ENCODE data around the gene FBLN2.

FBLN2 gene

DNA sequence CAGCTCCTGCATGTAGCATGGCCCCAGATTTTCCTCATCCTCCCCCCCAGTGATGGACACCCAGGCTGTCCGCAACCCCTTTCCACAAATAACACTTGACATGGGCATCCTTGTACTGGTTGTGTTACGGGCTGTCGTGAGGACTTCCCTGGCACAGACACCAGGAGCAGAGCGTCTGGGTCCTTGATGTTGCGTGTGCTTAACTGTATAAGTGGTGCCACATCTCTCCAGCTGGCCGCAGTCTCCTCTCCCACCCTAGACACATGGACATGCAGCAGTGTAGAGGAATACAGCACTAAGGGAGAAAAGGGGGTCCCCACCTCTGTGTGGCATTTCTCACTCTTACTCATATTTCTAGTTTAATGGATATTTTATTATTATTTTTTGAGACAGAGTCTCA lies 56.6 kb downstream of the FBLN2 start:
- no peak for DNase-seq (ENCODE audit: low read depth)

DNA sequence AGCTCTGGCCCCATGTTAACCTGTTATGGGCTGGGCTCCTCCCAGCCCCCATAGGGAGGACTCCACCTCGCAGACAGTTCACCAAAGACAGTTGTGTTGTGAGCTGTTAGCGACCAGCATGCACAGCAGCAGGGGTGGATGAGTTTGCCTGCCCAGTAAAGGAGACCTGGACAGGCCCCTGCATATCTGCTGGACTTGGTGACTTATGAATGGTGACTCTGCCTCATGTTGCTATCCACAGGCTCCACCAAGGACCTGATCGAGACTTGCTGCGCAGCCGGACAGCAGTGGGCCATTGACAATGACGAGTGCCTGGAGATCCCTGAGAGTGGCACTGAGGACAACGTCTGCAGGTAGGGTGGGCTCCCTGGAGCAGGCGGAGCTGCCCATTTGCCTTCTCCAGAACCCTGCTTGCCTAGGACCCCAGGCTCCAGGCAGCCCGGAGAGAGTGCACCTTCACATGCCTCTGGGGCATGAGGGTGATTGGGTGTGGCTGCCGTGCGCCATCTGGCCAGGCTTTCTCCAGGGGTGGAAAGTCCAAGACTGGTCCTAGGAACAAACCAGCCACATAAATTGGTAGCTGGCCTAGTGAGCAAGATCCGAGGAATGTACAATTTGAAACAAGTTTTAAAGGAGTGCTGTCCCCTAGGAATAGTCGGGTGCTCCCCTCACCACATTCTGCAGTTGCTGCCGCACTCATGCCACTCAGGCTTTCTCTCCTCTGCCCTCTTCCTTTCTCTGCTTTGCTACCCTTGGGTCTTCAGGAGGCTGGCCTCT lies 59.1 kb downstream of the FBLN2 start:
- DNase-seq (ENCODE audit: low read depth), result no peak

DNA sequence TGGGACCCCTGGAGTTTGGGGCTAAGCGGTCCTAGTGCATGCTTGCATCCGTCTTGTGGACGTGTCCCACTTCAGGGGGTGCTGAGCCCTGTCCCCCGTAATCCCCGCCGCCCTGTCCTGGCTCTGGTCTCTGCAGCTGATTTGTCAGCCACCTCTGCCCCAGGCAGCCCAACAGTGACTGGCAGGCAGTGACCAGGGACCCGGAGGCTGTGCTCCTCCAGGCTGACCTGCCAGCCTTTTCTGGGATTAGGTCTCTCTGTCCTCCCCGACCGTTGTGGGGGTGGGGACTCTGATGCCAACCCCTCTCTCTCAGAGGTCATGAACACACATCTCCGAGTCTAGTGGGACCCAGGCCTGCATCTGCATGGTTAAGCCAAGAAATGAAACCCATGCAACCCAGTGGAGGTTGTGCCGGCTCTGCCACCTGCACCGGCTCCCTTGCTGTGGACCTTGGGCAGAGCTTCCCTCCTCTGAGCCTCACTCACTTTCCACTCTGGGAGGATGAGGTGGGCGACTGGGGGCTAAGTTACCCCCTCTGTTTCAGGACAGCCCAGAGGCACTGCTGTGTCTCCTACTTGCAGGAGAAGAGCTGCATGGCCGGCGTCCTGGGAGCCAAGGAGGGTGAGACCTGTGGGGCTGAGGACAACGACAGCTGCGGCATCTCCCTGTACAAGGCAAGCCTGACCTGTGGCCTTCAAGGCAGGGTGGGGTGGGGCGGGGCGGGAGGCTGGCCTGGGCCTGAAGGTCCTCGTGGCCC lies 60.2 kb downstream of the FBLN2 start:
- no peak for DNase-seq (ENCODE audit: low read depth)

DNA sequence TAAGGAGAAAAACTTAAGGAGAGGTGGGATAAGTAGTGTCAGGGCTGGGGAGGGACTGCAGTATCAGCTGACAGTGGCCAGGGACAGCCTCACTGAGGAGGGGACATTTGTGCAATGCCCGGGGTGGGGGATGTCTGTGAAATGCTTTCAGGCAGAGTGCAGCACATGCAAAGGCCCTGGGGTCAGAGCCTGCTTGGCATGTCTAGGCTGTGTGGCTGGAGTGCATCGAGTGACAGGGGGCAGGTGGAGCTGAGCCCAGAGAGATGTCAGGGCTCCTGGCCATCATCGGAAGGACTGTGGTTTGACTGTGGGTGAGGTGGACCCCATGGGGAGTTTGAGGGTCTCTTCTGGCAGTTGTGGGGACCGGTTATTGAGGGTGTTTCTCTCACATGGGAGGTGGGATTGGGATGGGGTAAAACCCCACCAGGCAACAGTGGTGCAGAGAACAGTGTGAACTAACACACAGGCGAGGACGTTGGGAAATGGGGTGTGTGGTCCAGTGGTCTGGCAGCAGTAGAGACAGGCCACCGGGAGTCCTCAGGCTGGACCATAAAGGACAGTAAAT lies 61.2 kb downstream of the FBLN2 start:
- DNase-seq (ENCODE audit: low read depth), result no peak

DNA sequence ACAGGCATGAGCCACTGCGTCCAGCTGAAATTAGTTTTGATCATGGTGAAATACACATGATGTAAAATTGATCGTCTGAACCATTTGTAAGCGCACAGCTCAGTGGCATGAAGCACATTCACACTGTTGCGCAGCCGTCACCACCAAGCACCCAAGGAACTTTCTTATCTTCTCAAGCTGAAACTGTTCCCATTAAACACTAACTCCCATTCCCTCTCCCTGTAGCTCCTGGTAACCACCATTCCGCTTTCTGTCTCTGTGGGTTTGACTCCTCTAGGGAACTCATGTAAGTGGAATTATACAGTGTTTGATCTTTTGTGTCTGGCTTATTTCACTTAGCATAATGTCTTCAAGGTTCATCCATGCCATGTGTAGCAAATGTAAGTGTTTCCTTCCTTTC lies 62.3 kb downstream of the FBLN2 start:
- no peak for DNase-seq (ENCODE audit: low read depth)

DNA sequence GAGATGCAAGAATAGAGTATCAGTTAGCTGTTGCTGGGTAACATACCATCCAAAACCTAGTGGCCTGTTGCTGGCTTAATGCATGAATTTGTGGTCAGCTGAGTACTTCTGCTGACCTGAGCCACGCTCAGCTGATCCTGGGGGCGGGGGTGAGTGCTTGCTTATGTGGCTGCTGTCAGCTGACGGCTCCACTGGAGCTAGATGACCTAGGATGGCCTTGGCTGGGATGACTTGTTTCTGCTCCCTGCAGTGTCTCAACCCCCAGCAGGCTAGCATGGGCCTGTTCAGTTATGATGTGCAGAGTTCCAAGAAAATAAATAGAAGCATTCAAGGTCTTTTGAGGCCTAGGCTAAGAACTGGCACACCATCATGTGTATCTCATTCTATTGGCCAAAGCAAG lies 63.9 kb downstream of the FBLN2 start:
- no peak for DNase-seq (ENCODE audit: low read depth)

DNA sequence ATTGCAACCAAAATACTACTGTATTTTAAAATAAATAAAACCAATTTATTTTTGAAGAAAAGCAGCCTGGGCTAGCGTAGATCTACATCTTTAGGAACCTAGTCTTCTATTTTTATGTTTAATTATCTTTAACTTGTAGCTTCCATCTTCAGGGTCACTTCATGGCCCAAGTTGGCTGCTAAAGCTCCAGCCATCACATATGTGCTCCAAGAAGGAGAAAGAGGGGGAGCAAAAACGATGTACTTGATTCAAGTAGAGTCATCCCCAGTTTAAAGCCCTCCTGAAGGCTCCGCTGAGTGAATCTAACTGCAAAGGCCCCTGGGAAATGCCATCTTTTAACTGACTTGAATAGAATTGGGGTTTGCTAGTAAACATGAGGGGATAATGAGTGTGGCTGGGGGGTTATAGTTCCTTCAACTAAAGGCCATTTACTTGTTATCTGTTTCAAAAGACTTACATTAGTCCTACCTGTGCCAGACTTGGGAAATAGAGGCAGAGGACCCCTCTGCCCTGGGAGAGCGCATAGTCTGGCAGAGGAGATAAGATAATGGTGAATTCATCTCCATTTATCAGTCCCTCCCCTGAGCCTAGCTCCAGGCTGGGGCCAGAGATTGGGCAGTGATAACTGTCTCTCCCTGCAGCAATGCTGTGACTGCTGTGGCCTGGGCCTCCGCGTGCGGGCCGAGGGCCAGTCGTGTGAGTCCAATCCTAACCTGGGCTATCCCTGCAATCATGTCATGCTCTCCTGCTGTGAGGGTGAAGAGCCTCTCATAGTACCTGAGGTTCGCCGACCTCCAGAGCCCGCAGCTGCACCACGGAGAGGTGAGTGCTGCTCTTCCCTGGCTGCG lies 64.6 kb downstream of the FBLN2 start:
- DNase-seq (ENCODE audit: low read depth), result no peak

DNA sequence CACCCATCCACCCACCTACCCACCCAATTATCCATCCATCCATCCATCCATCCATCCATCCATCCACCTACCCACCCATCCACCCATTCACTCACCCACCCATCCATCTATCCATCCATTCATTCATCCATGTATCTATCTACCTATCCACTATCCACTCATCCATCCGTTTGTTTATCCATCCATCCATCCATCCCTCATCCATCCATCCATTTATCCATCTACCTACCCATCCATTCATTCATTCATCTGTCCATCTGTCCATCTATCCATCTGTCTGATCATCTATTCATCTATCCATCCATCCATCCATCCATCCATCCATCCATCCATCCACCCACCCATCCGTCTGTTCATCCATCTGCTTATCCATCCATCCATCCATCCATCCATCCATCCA lies 65.7 kb downstream of the FBLN2 start:
- DNase-seq (ENCODE audit: low read depth), result no peak

DNA sequence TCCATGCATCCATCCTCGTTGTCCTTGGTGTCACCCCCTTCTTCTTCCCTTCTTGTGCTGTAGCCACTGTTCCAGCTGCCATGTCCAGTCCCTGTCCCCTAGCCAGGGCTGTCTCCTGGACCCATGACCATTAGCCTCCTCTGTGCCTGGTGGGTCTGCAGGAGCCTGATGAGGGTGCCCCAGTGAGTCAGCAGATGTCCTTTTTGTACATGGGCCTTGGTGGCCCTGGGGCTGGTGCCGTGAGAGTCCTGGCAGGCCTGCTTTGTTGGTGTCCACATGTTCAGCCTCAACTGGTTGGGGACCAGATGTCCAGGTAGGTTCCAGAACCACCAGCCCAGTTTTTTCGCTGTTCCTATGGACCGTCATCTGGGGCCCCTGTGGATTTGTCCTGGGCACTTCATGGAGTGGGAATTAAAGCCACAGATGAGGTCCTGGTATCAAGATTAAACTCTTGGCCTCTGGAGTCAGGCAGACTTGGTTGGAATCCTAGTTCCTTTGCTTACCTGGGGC lies 66.1 kb downstream of the FBLN2 start:
- no peak for DNase-seq (ENCODE audit: low read depth)

DNA sequence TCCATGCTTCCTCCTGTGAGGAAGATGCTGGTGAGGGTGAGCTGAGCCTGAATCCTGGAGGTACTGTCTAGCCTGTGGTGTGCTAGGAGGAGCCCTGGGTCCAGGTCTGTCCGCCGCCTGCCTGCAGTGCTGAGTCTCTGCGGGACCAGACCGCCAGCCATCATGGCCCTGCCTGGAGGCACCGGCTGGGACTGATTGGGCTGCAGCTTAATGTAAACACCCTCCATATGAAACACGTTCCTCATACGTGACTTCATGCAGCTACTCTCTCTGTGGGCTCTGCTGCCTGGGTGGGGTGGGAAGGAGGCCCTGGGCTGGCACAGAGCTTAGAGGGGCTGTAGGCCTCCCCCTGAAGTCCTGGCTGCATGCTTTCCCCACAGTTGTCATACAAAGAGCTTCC lies 67.4 kb downstream of the FBLN2 start:
- no peak for DNase-seq (ENCODE audit: low read depth)

DNA sequence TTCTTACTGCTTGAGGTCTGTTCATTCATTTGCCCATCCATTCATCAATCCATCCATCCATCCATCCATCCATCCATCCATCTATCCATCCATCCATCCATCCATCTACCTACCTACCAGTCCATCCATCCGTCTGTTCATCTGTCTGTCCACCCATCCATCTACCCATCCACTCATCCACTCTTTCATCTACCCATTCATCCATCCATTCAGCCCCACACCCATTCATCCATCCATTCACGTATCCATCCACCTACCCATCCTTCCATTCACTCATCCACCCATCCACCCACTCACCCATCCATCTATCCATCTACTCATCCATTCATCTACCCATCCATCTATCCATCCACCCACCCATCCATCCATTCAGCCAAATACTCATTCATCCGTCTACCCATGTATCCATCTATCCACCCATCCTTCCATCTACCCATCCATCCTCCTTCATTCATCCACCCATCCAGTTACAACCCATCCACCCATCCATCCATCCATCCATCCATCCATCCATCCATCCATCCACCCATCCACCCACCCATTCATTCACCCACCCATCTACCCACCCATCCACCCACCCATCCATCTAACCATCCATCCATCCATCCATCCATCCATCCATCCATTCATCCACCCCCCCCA lies 68.3 kb downstream of the FBLN2 start:
- DNase-seq (ENCODE audit: low read depth), result no peak

DNA sequence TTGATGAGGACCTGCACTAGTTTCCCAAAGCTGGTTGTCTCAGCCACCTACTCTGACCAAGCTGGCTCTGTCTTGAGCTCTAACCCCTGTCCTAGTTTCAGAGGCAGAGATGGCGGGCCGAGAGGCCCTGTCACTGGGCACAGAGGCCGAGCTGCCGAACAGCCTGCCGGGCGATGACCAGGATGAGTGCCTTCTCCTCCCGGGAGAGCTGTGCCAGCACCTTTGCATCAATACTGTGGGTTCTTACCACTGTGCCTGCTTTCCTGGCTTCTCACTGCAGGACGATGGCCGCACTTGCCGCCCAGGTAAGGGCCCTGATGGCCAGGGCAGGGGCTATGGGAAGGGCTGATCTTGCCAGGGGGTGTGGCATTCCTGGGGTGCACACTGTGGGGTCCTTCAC lies 69.1 kb downstream of the FBLN2 start:
- DNase-seq (ENCODE audit: low read depth), result no peak

DNA sequence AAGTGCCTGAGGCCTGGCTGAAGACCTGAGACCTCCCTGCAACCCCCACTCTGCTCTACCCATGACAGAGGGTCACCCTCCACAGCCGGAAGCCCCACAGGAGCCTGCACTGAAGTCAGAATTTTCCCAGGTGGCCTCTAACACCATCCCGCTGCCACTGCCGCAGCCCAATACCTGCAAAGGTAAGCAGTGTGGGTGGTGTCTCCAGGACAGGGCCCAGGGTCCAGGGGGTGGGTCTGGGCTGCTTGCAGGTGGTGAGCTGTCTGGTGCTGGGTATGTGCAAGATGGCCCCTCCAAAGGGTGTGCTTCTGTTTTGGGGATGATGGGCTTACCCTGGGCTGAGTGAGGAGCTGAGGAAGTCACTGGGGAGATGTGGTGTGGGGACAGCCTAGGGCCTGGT lies 69.9 kb downstream of the FBLN2 start:
- no peak for DNase-seq (ENCODE audit: low read depth)

DNA sequence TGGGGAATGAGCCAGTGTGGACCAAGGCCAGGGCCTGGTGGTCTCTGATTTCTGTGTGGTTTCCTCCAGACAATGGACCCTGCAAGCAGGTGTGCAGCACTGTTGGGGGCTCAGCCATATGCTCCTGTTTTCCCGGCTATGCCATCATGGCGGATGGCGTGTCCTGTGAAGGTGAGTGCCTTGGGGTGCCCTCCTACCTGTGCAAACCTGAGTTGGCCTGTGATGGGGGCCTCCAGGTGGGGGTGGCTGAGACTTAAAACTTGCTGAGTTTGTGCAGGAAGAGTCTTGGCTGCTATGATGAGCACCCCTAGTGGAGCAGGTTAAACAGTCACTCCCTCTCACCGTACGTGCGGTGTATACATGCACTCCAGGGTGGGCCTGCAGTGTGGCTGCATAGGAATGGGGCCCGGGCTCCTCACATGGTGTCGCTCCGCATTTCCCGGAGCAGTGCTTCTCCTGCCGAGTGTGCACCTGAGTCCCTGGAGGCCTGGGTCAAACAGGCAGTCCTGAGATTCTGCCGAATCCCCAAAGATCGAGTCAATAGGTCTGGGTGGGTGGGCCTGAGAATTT lies 70.8 kb downstream of the FBLN2 start:
- DNase-seq (ENCODE audit: low read depth), result no peak

DNA sequence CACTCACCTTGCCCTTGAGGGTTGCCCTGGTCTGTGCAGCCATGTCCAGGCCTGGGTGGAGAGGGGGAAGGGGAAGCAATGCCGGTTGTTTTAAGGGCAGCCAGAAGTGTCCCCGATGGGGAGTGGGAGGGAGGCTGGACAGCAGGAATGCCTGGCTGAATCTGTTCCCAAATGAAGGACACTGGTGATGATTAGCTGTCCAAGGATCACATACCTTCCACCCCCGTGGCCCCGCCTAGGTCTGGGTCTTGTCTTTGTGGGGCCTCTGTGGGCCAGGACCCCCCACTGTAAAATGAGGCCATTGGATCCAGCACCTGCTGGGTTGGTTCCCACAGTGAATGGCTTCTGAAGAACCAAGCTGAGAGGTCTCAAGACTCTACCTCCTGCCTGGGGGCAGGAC lies 71.4 kb downstream of the FBLN2 start:
- DNase-seq (ENCODE audit: low read depth), result no peak

DNA sequence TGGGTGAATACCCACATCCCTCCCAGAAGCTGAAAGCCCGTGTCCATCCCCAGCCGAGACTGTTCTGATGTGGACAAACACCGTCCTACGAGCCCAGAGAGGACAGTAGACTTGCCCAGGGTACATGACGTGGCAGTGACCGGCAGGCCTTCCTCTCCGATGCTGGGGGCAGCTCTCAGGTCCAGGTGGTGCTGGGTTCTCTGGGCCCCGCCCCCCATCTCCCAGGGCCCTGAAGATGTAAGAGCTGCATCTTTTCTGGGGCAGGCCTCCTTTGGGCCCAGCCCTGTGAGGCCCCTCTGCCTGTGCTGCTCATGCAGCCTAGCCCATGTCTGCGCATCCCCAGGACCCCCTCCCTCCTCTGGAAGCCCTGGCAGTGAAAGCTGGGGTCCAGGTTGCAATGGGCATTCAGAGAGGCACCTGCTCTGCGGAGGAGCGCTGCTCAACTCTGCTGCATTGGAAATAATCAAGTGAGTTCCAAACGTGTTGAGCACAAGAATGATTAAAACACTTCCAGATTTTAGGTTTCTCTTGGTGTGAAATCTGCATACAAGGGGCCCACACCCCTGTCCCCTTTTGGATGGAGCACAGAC lies 71.9 kb downstream of the FBLN2 start:
- no peak for DNase-seq (ENCODE audit: low read depth)

DNA sequence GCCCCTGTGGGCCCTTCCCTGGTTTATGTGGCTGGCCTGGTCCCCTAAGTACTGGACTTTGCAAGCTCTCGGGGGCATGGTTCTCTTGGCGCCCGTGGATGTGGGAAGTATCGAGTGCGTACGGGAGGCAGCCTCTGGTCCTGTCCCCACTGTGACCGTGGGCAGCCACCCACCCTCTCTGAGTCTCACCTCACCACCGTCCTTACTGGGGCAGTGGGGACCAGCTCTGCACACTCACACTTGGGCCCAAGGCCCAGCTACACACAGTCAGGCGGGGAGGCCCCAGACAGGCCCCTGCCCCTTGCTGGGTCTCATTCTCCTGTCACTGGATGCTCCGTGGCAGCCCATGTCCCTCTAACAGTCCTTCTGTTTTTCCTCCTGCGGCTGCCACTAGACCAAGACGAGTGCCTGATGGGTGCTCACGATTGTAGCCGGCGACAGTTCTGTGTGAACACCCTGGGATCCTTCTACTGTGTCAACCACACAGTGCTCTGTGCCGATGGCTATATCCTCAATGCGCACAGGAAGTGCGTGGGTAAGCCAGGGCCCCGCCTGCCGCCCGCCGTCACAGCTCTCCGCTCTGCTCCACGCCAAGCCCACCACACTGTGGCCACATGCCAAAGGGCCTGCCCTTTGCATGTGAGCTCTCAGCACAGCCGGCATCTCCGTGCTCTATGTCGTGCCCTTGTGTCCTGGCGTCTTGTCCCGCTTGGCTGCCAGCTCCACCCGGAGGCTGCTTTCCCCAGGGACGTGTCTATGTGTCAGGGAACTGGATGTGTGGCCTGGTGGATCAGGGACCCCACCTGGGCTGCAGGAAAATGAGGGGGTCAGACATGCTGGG lies 72.7 kb downstream of the FBLN2 start:
- DNase-seq (ENCODE audit: low read depth), result no peak

DNA sequence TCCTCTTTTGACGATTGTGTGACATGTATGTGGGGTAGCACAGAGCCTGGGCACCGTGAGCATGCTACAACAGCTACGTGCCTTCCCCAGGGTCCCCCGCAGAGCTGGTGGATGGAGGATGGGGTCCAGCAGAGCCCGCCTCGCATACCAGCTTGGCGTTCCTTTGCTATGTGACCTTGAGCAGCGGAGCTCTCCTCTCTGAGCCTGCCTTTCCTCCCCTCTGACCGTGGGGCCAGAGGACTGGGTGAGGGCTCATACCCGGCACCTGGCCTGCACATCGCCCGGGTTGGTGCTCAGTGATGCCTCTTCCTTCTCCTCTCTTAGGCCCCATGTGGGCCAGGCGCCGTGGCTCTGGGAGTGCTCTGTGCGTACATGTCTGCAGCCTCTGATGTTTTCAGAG lies 73.4 kb downstream of the FBLN2 start:
- DNase-seq (ENCODE audit: low read depth), result no peak

DNA sequence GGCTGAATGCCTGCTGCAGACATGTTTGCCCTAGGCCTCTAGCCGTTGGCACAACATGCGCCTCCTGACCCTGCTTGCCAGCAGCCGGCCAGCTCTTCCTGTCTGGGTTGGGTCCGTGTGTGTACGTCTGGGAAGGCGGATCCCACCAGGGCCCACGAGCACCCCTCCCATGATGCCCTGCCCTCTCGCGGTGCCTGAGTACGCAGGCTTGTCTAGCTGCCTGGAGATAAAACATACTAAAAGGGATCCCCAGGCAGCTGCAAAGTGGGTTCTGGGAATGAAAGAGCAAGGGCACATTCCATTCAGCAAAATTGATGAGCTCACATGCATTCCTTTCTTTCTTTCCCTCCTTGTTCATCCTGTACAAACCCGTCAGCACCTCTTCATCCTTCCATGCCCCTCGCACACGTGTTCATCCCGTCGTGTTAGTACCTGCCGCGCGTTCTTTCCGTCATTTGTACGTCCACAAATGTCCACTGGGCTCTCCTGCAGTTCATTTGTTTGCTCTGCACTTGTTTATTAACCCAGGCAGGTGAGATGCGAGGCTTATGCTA lies 74.3 kb downstream of the FBLN2 start:
- no peak for DNase-seq (ENCODE audit: low read depth)

DNA sequence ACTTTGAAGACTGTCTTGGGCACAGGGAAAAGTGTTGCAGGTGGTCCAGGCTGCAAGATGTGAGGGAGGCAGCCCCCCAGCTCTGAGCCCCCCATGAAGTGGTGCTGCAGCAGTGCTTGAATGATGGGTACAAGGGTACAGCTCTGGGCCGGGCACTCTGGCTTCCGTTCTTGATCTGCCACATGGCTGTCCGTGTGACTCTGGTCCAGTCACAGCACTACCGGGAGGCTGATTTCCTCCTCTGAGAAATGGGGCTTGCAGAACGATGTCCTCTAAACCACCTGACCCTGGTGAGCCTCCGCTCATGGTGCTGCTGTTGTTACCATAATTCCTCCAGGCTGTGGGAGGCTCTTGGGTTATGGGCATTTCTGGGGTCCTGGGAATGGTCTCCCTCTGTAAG lies 75.1 kb downstream of the FBLN2 start:
- DNase-seq (ENCODE audit: low read depth), result no peak

Data from GM04504 (cell line).